Adrenal gland (tissue), 12 donors: Measurements from ENCODE around the gene VPS37D. TPM values are rescaled to one million over a fixed set of nuclear protein-coding genes. Genes with fewer than 3 reads are reported as not detected.
"Not testable (repeated sequence)": the region's sequence is repeated elsewhere in the genome, so short reads cannot be mapped to it uniquely, and the experiment has no call there.

ENCODE experiments used
- DNase-seq, 7 donors: peaks; one replicate each; pipeline ENCODE4 v3.0.0-alpha.2; 2019 to 2020
- H3K27ac ChIP-seq, 5 donors: fragments of 200-600 bp; sonication (generic) in 4 of 5; 1 replicate in 3 of 5; 2 replicates in 2 of 5; pipeline versions ENCODE4 v1.5.1 to v1.8.0; 2016 to 2020; ENCODE audit warnings: mild to moderate bottlenecking in 1 of 5
- H3K27me3 ChIP-seq: fragments of 200-600 bp; 2 replicates; pipeline ENCODE4 v1.8.0; 2021
- H3K36me3 ChIP-seq, 2 donors: fragments of 200-600 bp; replicated peaks in 1 of 2; 1 replicate in 1 of 2; 2 replicates in 1 of 2; pipeline versions ENCODE4 v1.5.1 to v1.8.0; 2018 to 2022
- H3K4me1 ChIP-seq, 2 donors: fragments of 200-600 bp; replicated peaks in 1 of 2; 1 replicate in 1 of 2; 2 replicates in 1 of 2; pipeline versions ENCODE4 v1.5.1 to v1.8.0; 2018 to 2021
- H3K4me3 ChIP-seq, 4 donors: fragments of 200-600 bp; sonication (generic) in 3 of 4; one replicate each; pipeline ENCODE4 v1.5.1; 2016 to 2018
- H3K9me3 ChIP-seq, 3 donors: fragments of 200-600 bp; sonication (generic) in 1 of 3; replicated peaks in 1 of 3; 1 replicate in 2 of 3; 2 replicates in 1 of 3; pipeline versions ENCODE4 v1.5.1 to v1.8.0; 2016 to 2021
- CTCF ChIP-seq, 6 experiments: fragments of 450-650 bp in 4 of 6; fragments of 200-600 bp in 2 of 6; sonication (generic) in 1 of 6; IDR thresholded peaks; 1 replicate in 5 of 6; 2 replicates in 1 of 6; pipeline versions ENCODE4 v1.5.1 to v1.8.0; 2016 to 2021; ENCODE audit warnings: antibody characterized with exemption in 6 of 6, mild to moderate bottlenecking in 2 of 6, moderate library complexity in 1 of 6
- POLR2A ChIP-seq, 2 donors: fragments of 450-650 bp; IDR thresholded peaks; one replicate each; pipeline ENCODE4 v1.6.1; 2017; ENCODE audit warnings: antibody characterized with exemption in 2 of 2, mild to moderate bottlenecking in 2 of 2, moderate library complexity in 1 of 2
- WGBS, 4 donors: extraction: QIAGEN DNeasy Blood & Tissue Kit in 2 of 4; methylation state at CpG; one replicate each; pipeline versions ENCODE4 v1.1.5 to v1.1.7; 2013 to 2017; 5-methylcytosine and 5-hydroxymethylcytosine counted together
- intact Hi-C, 2 donors: fragments of 100-400 bp; cut with DNase I; formaldehyde crosslinking; loops; one replicate each; pipeline versions ENCODE4 v1.14.1 to v1.15.0; 2022 to 2023
- polyA plus RNA-seq, 3 donors: library from polyadenylated mRNA; stranded (reverse); fragments of 200-250 nt in 2 of 3; fragments of 350-450 nt in 1 of 3; fragmentation: Illumina TruSeq in 1 of 3; extraction: RNeasy Lipid Tissue Mini Kit (QIAGEN cat#74804) in 1 of 3; gene quantifications; one replicate each; pipeline ENCODE4 v1.2.3, GENCODE V29; 2013 to 2014
- total RNA-seq, 9 donors: library from RNA; depleted of rRNA in 4 of 9; stranded (reverse); fragments of >200 nt in 4 of 9; fragments of 120-200 nt in 1 of 9; fragmentation: NEBNext Ultra II Directional in 1 of 9; extraction: Animal tissue kit (Norgen Biotek cat#: 25700) in 1 of 9; gene quantifications; one replicate each; pipeline versions ENCODE4 v1.1.0 to v1.2.4, GENCODE V29; 2013 to 2023
- donor health status: healthy with polysubstance abuse.
- donor health status: Bipolar disorder and iron deficiency.
- donor health status: DM: yes; HTN: yes; CAD: no.
- donor health status: DM: no; HTN: no; CAD: no.
- donor health status: DM: no; HTN: no; CAD: no.
- donor health status: DM: yes; HTN: yes; CAD: no.

The VPS37D gene
- total and polyA plus RNA-seq, 12 donors: 0.20 to 7.0 (median 2.0) TPM

GRCh38 chr7:73706126-73707044 is 38.8 kb downstream of the VPS37D start:
- DNase-seq: peak in 1 of 7 donors; percentile 55
- H3K36me3 ChIP-seq: no peaks in the 10 kb centered on the region
- no peaks in the 10 kb centered on the region for H3K27me3 ChIP-seq
- H3K9me3 ChIP-seq: no peaks in the 10 kb centered on the region
- H3K4me1 ChIP-seq: no peaks in the 10 kb centered on the region
- intact Hi-C loops: no loop called here
- no peak overlapping the region for H3K4me3 ChIP-seq
- 47 to 78% (median 73%) methylated on average over 18 to 25 of the region's 25 CpGs for WGBS, 4 donors
- TF ChIP-seq CTCF (IDR thresholded peaks at IDR 0.05): no peak
- TF ChIP-seq POLR2A (IDR thresholded peaks at IDR 0.05): no peak
- no peak overlapping the region for H3K27ac ChIP-seq

GRCh38 chr7:73707045-73707631 is 39.5 kb downstream of the VPS37D start:
- WGBS, 4 donors: 68 to 81% (median 74%) methylated on average over 6 to 15 of the region's 15 CpGs
- Histone ChIP-seq H3K9me3 (no peaks in the 10 kb centered on the region), H3K4me1 (no peaks in the 10 kb centered on the region), H3K4me3 (no peak overlapping the region), H3K27ac (no peak overlapping the region), H3K36me3 (no peaks in the 10 kb centered on the region), H3K27me3 (no peaks in the 10 kb centered on the region)
- DNase-seq: peak in 2 of 7 donors; percentile 21 to 90
- TF ChIP-seq POLR2A (IDR thresholded peaks at IDR 0.05) (no peak), CTCF (IDR thresholded peaks at IDR 0.05) (no peak)
- intact Hi-C loops: no loop called here

- H3K36me3 ChIP-seq: no peaks in the 10 kb centered on the region
- no peak for TF ChIP-seq POLR2A (IDR thresholded peaks at IDR 0.05)
- intact Hi-C loops: no loop called here
- H3K9me3 ChIP-seq: no peaks in the 10 kb centered on the region
- WGBS, 4 donors: 88 to 96% (median 91%) methylated on average over 5 to 16 of the region's 16 CpGs
- no peaks in the 10 kb centered on the region for H3K4me1 ChIP-seq
- no peaks in the 10 kb centered on the region for H3K27me3 ChIP-seq
- DNase-seq: no peak
- no peak overlapping the region for H3K4me3 ChIP-seq
- H3K27ac ChIP-seq: no peak overlapping the region
Measured at GRCh38 chr7:73708961-73709549, 41.4 kb downstream of the VPS37D start.

- Histone ChIP-seq H3K36me3 (no peaks in the 10 kb centered on the region), H3K9me3 (no peaks in the 10 kb centered on the region), H3K4me1 (peaks cover 0 to 5% of the 10 kb centered on the region in 2 donors), H3K27ac (no peak overlapping the region), H3K27me3 (no peaks in the 10 kb centered on the region), H3K4me3 (no peak overlapping the region)
- WGBS, 4 donors: 58 to 91% (median 73%) methylated on average over 1 of the region's 1 CpG
- no peak for TF ChIP-seq POLR2A (IDR thresholded peaks at IDR 0.05)
- DNase-seq: no peak
- intact Hi-C loops: no loop called here
Measured at GRCh38 chr7:73712773-73713172, 45.1 kb downstream of the VPS37D start.

- intact Hi-C loops, H3K4me1 ChIP-seq, H3K9me3 ChIP-seq, H3K27ac ChIP-seq, DNase-seq, H3K27me3 ChIP-seq, H3K36me3 ChIP-seq, H3K4me3 ChIP-seq: not testable (repeated sequence)
- 82 to 94% (median 93%) methylated on average over 4 to 6 of the region's 6 CpGs for WGBS, 4 donors
Measured at GRCh38 chr7:73713319-73713718, 45.7 kb downstream of the VPS37D start.
